HS-27A (cell line): ENCODE results near the gene ADAMTS17.

ENCODE experiments used
- DNase-seq: peaks from one replicate; pipeline ENCODE4 v3.0.0-alpha.2; 2012; ENCODE audit warnings: low read depth, missing footprints

The ADAMTS17 gene

GRCh38 chr15:100249096-100249815 is 92.5 kb downstream of the ADAMTS17 start:
- no peak for DNase-seq

- no peak for DNase-seq
Observed at GRCh38 chr15:100248236-100248635, 93.5 kb downstream of the ADAMTS17 start.

- no peak for DNase-seq
Observed at GRCh38 chr15:100247228-100248225, 94.2 kb downstream of the ADAMTS17 start.

GRCh38 chr15:100245855-100246254 is 95.9 kb downstream of the ADAMTS17 start:
- no peak for DNase-seq

- DNase-seq = no peak
Observed at GRCh38 chr15:100245487-100245820, 96.3 kb downstream of the ADAMTS17 start.

- DNase-seq = no peak
Observed at GRCh38 chr15:100244796-100245486, 96.8 kb downstream of the ADAMTS17 start.

- no peak for DNase-seq
Observed at GRCh38 chr15:100242989-100243388, 98.8 kb downstream of the ADAMTS17 start.

GRCh38 chr15:100241572-100242482 is 99.9 kb downstream of the ADAMTS17 start:
- no peak for DNase-seq

GRCh38 chr15:100236981-100237720 is 104.6 kb downstream of the ADAMTS17 start:
- no peak for DNase-seq

GRCh38 chr15:100235030-100235617 is 106.7 kb downstream of the ADAMTS17 start:
- DNase-seq = no peak

- no peak for DNase-seq
Observed at GRCh38 chr15:100234158-100235029, 107.4 kb downstream of the ADAMTS17 start.

GRCh38 chr15:100230784-100231183 is 111.0 kb downstream of the ADAMTS17 start:
- DNase-seq = no peak

GRCh38 chr15:100229181-100230163 is 112.3 kb downstream of the ADAMTS17 start:
- no peak for DNase-seq

GRCh38 chr15:100227781-100228180 is 114.0 kb downstream of the ADAMTS17 start:
- DNase-seq = no peak

- DNase-seq = no peak
Observed at GRCh38 chr15:100226107-100226506, 115.7 kb downstream of the ADAMTS17 start.

GRCh38 chr15:100224206-100225185 is 117.3 kb downstream of the ADAMTS17 start:
- no peak for DNase-seq

- DNase-seq = no peak
Observed at GRCh38 chr15:100222349-100222715, 119.4 kb downstream of the ADAMTS17 start.
